HL-60 (cell line): ENCODE data around the gene DNAI2.

Experiments
- DNase-seq, 2 experiments: peaks; one replicate each; pipeline ENCODE4 v3.0.0-alpha.2; 2010 to 2020; ENCODE audit warnings: low read depth in 1 of 2, low spot score in 1 of 2
- H3K27ac ChIP-seq: fragments of 250-450 bp; sonication (Bioruptor Pico); replicated peaks from 2 replicates; pipeline ENCODE4 v1.5.1; 2020; ENCODE audit warnings: mild to moderate bottlenecking, moderate library complexity
- H3K27me3 ChIP-seq: fragments of 250-450 bp; sonication (Bioruptor Pico); 2 replicates; pipeline ENCODE4 v1.5.1; 2021; ENCODE audit warnings: mild to moderate bottlenecking, moderate library complexity; ENCODE audit not compliant: insufficient read depth, poor library complexity, severe bottlenecking
- H3K4me3 ChIP-seq: replicated peaks from 2 replicates; pipeline ENCODE4 v1.5.1; 2011; ENCODE audit warnings: mild to moderate bottlenecking, control low read depth, low read length; ENCODE audit not compliant: insufficient read depth
- GABPA ChIP-seq: IDR thresholded peaks from 2 replicates; pipeline ENCODE4 v1.6.1; 2012; ENCODE audit warnings: low read depth
- POLR2AphosphoS5 ChIP-seq: IDR thresholded peaks from 2 replicates; pipeline ENCODE4 v1.6.1; 2012; ENCODE audit warnings: low read depth
- SPI1 ChIP-seq: IDR thresholded peaks from 2 replicates; pipeline ENCODE4 v1.6.1; 2012; ENCODE audit warnings: low read depth, mild to moderate bottlenecking, borderline replicate concordance
- TF ChIP-seq, protein P1 (sequence below): IDR thresholded peaks from 2 replicates; pipeline ENCODE4 v1.6.1; 2012; ENCODE audit warnings: low read depth; ENCODE audit not compliant: insufficient replicate concordance
- TF ChIP-seq, protein P2 (sequence below): IDR thresholded peaks from one replicate; pipeline ENCODE4 v1.5.1; 2011; ENCODE audit warnings: low read length, control low read depth, inconsistent platforms; ENCODE audit not compliant: insufficient read depth

The DNAI2 gene

DNA sequence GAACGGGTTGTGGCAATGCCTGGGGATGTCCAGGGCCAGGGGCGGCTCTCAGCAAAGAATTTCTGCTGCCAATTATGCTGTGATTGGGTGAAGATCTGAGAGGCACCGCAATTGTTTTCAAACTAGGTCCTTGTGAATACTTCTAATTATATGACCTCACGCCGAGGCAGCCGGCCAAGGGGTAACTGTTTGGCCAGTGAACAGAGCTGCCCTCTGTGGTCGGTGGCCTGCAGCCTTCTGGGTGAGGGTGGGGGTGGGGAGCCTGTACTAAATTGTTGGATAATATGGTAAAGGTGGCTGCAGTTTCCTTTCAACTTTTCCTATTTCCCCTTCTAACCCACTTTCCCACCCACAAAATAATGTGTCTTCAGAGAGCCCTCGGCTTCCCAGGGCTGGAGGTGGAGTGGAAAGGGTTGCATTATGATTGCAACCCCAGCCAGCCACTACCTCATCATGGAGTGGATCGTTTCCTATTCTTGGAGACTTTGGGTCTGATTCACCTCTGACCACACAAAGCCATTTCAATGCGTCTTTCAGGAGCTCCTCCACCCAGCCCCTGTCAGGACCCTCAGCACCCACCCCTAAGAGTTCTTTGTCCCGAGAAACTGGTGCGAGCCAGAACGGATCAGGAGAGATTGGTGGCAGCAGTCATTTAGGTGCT lies 2.0 kb upstream of the DNAI2 start:
- TF ChIP-seq, protein P1, sequence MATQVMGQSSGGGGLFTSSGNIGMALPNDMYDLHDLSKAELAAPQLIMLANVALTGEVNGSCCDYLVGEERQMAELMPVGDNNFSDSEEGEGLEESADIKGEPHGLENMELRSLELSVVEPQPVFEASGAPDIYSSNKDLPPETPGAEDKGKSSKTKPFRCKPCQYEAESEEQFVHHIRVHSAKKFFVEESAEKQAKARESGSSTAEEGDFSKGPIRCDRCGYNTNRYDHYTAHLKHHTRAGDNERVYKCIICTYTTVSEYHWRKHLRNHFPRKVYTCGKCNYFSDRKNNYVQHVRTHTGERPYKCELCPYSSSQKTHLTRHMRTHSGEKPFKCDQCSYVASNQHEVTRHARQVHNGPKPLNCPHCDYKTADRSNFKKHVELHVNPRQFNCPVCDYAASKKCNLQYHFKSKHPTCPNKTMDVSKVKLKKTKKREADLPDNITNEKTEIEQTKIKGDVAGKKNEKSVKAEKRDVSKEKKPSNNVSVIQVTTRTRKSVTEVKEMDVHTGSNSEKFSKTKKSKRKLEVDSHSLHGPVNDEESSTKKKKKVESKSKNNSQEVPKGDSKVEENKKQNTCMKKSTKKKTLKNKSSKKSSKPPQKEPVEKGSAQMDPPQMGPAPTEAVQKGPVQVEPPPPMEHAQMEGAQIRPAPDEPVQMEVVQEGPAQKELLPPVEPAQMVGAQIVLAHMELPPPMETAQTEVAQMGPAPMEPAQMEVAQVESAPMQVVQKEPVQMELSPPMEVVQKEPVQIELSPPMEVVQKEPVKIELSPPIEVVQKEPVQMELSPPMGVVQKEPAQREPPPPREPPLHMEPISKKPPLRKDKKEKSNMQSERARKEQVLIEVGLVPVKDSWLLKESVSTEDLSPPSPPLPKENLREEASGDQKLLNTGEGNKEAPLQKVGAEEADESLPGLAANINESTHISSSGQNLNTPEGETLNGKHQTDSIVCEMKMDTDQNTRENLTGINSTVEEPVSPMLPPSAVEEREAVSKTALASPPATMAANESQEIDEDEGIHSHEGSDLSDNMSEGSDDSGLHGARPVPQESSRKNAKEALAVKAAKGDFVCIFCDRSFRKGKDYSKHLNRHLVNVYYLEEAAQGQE = no peak
- TF ChIP-seq POLR2AphosphoS5 = no peak
- TF ChIP-seq, protein P2, sequence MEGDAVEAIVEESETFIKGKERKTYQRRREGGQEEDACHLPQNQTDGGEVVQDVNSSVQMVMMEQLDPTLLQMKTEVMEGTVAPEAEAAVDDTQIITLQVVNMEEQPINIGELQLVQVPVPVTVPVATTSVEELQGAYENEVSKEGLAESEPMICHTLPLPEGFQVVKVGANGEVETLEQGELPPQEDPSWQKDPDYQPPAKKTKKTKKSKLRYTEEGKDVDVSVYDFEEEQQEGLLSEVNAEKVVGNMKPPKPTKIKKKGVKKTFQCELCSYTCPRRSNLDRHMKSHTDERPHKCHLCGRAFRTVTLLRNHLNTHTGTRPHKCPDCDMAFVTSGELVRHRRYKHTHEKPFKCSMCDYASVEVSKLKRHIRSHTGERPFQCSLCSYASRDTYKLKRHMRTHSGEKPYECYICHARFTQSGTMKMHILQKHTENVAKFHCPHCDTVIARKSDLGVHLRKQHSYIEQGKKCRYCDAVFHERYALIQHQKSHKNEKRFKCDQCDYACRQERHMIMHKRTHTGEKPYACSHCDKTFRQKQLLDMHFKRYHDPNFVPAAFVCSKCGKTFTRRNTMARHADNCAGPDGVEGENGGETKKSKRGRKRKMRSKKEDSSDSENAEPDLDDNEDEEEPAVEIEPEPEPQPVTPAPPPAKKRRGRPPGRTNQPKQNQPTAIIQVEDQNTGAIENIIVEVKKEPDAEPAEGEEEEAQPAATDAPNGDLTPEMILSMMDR = no peak
- TF ChIP-seq SPI1 = no peak
- no peak for TF ChIP-seq GABPA
- Histone ChIP-seq H3K27me3 (peaks cover 11% of the 10 kb centered on the region), H3K4me3 (no peak overlapping the region), H3K27ac (no peak overlapping the region)
- DNase-seq = no peak

DNA sequence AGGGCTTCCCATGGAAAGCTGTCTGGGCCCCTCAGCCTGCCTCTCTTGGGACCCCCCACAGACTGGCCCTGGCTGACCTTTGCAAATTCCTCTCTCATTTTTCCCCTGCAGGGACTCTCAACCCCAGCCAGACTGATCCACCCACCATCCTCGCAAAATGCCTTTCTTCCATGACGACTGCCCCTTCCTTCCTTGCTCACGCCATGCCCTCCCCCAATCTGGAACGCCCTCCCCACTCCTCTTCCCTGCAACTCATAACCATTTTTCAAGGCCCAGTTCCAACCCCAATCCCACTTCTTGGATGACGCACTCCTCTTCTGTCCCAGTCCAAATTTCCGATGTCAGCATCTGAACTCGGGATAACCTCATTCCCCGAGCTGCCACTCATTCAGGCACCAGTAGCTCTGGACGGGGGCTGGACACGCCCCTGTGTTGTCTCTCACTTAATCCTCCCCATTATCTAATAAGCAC lies 1.3 kb upstream of the DNAI2 start:
- Histone ChIP-seq H3K4me3 (no peak overlapping the region), H3K27me3 (peaks cover 11% of the 10 kb centered on the region), H3K27ac (no peak overlapping the region)
- DNase-seq = no peak
- TF ChIP-seq, protein P2 = no peak
- TF ChIP-seq SPI1 = no peak
- no peak for TF ChIP-seq GABPA
- TF ChIP-seq, protein P1 = no peak

DNA sequence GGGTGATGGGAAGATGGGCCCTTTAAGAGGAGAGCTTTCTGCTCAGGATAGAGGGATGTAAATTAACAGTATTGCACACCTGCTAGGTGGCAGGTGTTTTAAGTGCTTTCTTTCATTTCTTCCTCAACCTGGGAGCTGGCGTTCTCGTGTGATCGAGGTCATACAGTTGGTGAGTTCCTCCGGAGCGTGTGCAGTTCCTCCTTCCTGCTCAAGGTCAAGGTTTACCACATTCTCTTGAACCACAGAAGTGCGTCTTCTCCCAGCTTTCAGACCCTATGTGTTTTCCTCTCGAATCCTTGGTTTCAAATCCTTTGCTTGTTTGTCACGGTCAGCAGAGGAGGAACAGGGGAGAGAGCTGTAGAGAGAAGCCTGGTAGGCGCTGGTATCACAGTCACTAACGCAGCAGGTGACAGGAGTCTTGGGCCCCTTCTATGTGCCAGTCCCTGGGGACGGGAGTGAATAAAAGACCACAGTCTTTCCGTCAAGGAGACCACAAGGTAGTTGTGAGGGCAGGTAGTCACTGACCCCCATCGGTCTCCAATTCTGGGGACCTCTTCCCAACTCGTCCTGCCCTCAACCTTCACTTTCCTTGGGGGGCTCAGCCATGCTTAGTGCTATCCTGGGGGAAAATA lies 791 bp downstream of the DNAI2 start:
- Histone ChIP-seq H3K27me3 (peaks cover 11% of the 10 kb centered on the region), H3K4me3 (no peak overlapping the region), H3K27ac (no peak overlapping the region)
- peak; percentile 89; the same call in 1 of the 2 replicates for TF ChIP-seq SPI1
- TF ChIP-seq POLR2AphosphoS5 = 0 out of 2 replicates have a peak, but pooled peaks have one; percentile 21
- TF ChIP-seq, protein P2 = no peak
- TF ChIP-seq, protein P1 = no peak
- peak; percentile 33 to 65 for DNase-seq
